Activated CD4-positive, alpha-beta T cell treated with anti-CD3 and anti-CD28 coated beads, Interleukin-2, amount 50 U/mL, for 1 hour (primary cell): ENCODE results near the gene PLXDC2.

ENCODE experiments used
- DNase-seq: peaks from one replicate; pipeline ENCODE4 v3.0.0-alpha.2; 2020

PLXDC2 gene

DNA sequence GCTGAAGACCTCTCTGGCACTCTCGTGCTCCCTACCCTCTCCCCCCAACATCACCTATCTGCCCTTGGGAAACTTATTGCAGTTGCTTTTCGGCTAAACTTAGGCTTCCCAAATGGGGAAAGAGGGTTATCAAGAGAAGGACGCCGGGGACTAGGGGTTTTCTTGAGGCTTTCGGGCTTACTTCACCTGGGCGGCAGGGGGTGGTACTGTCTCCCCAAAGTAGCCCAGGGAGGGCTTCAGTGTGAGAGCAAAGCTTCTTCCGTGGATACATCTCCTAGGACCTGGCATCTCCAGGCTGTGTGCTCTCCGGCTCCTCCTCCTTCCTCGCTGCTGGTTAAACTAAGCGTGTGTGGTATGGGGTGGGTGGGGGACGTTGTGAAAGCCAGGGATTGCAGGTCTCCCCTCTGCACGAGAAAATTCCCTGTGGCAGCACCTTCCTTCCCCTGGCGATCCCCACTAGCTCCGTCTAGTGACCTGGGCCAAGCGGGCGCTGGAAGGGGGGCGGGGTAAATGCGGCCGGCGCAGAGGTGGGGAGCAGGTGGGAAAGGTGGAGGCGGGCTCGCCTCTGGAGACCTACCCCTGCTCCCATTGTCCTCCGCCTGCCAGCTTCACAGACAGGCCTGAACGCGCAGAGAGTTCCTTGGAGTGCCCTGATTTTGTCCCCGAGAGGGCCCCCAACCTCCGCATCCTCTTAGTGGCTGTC lies 1.1 kb downstream of the PLXDC2 start:
- no peak for DNase-seq

GRCh38 chr10:19818876-19819275 lies 2.6 kb downstream of the PLXDC2 start:
- no peak for DNase-seq

DNA sequence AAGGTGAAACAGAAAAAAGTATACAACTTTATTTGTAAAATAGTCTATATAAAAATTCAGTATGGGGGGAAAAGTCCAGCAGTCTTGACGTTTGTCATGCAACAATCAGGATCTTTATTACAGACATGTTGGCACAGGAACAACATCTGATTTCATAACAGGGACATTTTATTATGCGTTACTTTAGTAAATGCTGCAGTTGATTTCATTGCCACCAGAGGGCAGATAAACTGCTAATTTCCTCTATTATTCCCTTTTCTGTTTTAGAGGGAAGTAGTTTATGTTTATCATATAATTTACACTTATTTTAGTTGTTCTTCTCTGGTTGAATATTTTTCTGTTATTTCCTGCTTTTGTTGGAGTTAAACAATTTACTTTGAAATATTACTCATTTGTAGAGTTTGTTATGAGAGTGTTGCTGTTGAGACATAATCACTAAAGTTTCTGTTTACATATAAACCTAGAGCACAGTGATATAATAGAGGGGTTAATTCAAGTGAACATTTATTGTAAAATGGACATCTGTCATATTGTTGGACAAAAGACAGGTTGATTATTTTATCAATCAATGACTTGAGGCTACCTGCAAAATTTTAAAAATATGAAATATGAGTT lies 3.3 kb downstream of the PLXDC2 start:
- DNase-seq, result no peak

DNA sequence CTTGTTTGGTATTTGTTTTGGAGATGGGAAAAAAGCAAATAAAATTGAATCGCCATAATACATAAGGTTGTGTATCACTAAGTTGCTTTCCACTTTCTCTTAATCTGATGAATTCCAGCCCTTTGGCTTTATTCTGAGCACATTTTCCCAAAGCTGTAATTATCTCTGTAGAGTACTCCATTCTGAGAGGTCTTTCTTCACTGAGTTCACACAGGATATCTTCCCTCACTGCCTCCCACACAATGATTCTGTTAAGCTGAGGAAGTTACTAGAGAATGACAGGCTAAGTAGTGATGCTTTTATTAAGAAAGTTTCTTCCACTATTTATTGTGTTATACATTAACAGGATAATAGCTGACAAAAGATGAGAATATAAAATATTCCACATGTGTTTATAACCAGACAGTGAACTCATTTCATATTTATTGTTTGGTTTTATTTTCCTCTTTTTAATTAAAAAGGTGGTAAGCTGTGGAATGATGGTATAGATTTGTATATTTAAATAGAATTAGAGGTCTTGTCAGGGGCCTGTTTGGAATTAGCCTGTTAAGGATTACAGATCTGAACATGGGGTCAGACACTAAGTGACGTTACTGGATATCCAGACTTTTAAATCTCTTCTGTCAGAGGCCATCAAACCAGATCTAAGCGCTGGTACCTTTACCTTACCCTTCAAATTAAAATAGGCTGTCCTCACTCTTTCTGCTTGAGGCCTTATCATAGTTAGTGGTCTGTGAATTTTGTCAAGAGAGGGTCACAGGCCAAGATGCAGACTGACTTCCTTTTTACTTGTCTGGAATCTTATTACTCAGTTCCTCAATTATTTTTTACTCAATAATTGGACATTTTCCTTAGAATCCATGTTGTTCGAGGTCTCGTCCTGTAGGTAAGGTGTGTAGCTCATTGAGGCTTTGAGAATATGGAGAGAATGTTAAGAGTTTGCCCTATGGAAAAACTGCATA lies 8.4 kb downstream of the PLXDC2 start:
- DNase-seq, result no peak

DNA sequence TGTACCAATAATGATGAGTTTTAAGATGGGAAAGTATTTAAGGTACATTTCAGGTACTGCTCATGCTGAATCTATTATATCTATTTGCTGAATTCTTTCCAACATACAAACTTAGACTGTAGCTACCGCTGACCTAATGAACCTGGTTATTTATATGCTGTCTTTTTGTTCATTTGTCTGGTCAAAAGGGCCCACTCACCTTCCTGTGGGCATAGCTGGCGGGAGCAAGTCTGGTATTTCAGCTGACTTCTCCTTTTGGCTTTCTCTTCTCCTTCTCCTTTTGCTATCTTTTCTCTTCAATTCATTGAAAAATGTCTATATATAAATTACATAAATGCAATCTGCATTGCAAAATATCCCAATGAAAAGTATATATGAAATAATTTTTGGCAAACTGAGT lies 9.5 kb downstream of the PLXDC2 start:
- DNase-seq, result no peak

GRCh38 chr10:19826712-19827111 lies 10.5 kb downstream of the PLXDC2 start:
- no peak for DNase-seq

DNA sequence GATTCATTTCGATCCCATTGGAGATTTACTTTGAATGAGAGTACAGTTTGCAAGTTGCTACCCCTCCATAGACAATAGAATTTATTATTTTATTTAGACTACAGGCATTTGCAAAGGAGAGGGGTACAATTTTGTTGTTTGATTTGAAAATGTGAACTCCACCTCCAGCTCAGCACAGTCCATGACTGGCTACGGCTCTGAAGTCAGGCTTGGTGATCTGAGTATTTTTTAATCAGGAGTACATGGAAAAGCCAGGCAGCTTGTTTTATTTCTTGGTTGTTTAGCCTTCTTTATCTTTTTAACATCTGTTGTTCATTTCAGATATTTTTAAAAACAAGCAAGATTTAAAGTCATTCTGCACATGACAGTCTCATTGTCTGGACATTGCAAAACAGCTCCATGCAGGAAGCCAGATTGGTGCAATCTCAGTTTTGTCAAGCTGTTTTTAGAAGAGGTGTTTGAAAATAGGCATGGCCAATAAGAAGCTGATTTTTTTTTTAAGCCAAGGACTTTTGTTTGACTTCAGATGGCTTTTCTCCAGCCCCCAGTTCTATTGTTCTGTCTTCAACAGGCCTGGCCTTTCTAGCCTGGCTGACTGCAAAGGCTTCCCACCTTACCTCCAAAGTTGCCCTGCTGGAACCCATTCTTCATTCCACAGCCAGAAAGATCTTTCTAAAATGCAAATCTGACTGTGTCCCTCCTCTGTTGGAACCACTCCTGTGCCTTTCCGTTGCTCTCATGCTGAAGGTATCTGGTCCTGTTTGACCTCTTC lies 12.2 kb downstream of the PLXDC2 start:
- no peak for DNase-seq

GRCh38 chr10:19832699-19833098 lies 16.5 kb downstream of the PLXDC2 start:
- no peak for DNase-seq

- DNase-seq, result no peak
Measured at GRCh38 chr10:19833170-19833824, 17.1 kb downstream of the PLXDC2 start.

DNA sequence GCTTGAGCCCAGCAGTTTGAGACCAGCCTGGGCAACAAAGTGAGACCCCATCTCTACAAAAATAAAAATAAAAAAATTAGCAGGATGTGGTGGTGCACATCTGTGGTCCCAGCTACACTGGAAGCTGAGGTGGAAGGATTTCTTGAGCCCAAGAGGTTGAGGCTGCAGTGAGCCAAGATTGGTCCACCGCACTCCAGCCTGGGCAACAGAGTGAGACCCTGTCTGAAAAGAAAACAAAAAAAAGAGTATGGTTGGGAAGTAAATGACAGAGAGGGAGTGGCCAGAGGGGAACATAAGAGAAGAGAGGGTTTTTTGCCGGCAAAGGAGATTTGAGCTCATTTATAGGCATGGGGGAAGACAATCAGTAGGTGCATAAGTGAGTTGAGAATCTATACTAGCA lies 19.7 kb downstream of the PLXDC2 start:
- no peak for DNase-seq

DNA sequence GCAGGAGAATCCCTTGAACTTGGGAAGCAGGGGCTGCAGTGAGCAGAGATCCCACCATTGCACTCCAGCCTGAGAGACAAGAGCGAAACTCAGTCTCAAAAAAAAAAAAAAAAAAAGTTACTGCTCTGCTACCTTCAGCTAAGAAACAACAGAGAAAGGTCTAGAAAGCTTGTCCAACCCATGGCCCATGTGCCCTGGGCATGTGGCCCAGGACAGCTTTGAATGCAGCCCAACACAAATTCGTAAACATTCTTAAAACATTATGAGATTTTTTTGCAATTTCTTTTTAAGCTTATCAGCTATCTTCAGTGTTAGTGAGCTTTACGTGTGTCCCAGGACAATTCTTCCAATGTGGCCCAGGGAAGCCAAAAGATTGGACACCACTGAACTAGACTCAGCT lies 22.9 kb downstream of the PLXDC2 start:
- DNase-seq, result no peak

DNA sequence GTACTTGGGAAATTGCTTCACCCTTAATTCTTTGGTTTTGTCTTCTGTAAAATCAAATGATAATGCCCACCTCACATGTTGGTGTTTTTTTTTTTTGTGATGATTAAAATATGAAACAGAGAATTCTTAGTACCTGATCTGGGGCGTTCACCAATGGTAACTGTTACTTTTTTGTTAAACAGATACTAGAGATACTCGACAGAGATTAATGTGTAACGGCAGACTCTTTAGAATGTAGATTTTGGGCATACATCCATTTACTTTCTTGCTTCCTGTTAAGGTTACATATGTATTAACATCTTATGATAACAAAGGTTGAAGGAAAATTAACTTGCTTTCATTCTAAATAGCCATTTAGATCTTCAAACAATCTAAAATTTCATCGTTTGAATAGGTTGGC lies 23.3 kb downstream of the PLXDC2 start:
- DNase-seq, result no peak

DNA sequence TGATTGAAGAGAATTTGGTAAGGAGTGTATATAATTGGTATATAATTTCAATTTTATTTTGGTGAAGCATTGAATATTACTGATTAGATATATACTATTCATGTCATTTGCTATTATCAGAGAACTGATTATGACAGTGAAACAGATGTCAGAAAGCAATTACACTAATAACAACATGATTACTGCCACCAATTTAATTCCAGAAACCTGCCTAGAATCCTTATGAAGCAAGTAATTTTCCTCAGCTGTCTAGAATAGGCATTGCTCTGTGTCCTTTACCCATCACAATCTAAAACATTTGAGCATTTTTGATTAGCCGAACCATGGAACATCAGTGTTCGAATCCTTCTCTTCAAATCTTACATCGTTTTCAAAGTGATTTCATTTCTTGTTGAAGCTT lies 24.5 kb downstream of the PLXDC2 start:
- DNase-seq, result no peak

DNA sequence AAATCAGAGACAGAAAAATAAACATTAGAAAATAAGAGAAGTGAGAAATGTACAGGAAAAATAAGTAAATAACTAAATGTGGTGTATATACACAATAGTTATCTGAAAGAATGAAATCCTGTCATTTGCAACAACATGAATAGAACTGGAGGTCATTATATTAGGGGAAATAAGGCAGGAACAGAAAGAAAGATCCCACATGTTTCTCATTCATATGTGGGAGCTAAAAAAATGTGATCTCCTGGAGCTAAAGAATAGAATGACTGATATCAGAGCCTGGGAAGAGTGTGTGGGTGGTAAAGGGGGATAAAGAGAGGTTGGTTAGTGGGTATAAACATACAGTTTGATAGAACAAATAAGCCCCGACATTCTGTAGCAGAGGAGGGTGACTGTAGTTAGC lies 27.3 kb downstream of the PLXDC2 start:
- no peak for DNase-seq

DNA sequence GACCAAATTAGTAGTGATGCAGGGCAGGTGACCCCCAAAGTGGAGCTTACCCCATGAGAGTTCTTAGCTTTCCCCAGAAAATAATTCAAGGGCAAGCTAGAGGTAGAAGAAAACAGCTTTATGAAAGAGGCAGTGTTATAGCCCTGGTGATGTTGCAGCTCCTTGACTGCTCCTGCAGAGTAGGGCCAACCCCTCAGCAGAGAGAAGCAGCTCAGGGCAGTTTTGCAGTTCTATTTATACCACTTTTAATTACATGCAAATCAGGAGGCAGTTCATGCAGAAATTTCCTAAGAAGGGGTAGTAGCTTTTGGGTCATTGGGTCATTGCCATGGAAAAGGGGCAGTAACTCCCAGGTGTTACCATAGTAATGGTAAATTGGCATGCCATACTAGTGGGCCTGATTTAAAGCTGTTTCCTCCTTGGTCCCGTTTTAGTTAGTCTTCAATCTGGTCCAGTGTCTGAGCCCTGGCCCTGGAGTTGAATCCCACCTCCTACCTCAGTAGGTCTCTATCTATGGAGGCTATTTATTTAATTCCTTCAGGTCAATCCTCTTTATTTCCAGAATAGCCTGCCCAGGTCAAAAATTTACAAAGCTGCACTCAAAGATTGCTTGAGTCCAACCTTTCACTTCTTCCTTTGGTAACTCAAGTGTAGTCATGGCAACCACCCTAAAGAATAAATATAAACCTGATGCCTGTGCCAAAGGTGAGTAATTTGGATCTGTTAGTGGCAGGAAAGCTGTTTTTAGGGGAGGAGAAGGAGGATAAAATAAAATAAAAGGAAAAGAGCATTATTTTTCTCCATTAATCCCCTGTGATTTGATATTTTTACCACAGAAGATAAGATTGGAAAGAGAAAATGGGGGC lies 29.5 kb downstream of the PLXDC2 start:
- DNase-seq, result no peak

DNA sequence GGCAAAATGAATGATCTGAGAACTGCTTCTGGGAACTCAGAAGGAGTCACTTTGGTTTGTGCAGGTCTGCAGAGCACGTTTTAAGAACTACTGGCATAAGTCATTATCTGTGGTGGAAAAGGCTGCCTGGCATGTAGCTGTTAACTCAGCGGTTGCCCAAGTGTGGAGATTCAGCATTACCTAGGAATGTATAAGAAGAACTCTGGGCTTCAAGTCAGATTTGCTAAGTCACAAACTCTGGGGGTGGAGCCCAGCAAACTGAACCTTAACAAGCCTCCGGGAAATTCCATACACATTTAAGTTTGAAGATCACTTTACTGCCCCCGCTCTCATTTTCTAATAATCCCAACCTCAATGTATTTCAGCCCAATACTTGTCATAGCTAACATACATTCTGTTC lies 31.1 kb downstream of the PLXDC2 start:
- DNase-seq, result no peak

DNA sequence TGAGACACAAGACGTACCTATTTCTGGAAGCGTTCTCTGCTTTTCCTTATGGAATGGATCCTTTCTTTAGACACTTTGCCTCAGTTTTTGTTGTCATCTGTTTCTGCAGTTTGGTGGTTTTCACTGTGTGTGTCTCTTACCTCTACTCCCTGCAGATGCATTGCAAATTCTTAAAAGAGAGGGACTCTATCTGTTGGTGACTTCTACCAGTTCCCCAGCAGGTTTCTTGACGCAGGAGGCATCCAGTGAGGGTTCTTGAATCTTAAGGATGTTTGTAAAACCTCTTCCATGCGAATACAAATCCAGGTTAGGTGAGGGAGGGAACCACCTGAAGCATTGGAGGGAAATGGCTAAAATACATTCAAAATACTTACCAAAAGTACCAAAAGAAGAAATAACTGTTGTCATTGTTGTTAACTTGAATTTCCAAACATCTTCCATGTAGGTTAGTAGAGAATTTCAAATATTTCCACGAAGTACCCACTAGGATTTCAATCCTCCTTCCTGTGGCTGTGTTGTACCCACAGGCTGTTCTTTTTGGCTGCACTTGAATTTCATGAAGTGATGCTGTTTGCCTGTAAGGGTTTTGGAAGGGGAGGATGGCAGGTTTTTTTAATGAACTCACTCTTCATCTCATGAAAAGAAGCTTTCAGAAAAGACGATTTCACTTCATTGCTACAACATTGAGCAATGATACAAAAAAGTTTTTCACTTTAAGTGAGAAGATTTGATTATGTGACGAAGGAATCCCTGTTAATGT lies 32.2 kb downstream of the PLXDC2 start:
- no peak for DNase-seq

- no peak for DNase-seq
Measured at GRCh38 chr10:19853831-19854230, 37.6 kb downstream of the PLXDC2 start.

DNA sequence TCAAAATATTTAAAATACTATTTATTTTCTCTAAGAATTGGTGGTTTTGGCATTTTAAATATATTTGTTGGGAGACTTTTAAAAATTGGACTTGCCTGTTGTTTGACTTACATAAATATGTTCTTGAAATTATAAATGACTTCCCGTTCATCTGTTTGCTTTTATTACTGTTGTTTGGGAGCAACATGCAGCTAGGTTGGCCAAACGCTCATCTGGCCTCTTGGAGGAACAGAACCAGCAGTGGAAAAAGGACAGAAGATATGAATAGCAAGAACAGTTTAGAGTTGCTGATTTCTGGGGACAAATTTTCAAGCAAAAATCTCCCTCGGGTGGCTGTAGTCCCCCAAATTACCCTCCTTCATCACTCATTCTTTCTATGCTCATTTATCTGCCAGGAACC lies 41.6 kb downstream of the PLXDC2 start:
- no peak for DNase-seq

GRCh38 chr10:19860107-19860506 lies 43.9 kb downstream of the PLXDC2 start:
- no peak for DNase-seq
